Heart right ventricle (tissue), 16 donors: ENCODE results near the gene SIL1. TPM values are rescaled to one million over a fixed set of nuclear protein-coding genes. Genes with fewer than 3 reads are reported as not detected.

Experiments
- ATAC-seq, 8 donors: fragments of 200-7000 bp; cut with Tn5 transposase; one replicate each; pipeline ENCODE4 v1.9.1; 2020; ENCODE audit warnings: mild to moderate bottlenecking in 8 of 8, moderate library complexity in 8 of 8, moderate number of reproducible peaks in 1 of 8
- DNase-seq, 2 donors: peaks; one replicate each; pipeline ENCODE4 v3.0.0-alpha.2; 2020
- H3K27ac ChIP-seq, 10 donors: fragments of 200-600 bp; sonication (generic) in 2 of 10; one replicate each; pipeline versions ENCODE4 v1.5.0 to v1.8.0; 2020 to 2022; ENCODE audit warnings: mild to moderate bottlenecking in 3 of 10
- H3K27me3 ChIP-seq, 7 donors: fragments of 200-600 bp; one replicate each; pipeline ENCODE4 v1.8.0; 2021 to 2022; ENCODE audit warnings: mild to moderate bottlenecking in 2 of 7
- H3K36me3 ChIP-seq, 9 donors: fragments of 200-600 bp; sonication (generic) in 1 of 9; one replicate each; pipeline versions ENCODE4 v1.5.0 to v1.8.0; 2020 to 2022; ENCODE audit warnings: mild to moderate bottlenecking in 2 of 9
- H3K4me1 ChIP-seq, 9 donors: fragments of 200-600 bp; sonication (generic) in 1 of 9; one replicate each; pipeline versions ENCODE4 v1.5.0 to v1.8.0; 2020 to 2022; ENCODE audit warnings: mild to moderate bottlenecking in 4 of 9
- H3K4me3 ChIP-seq, 10 donors: fragments of 200-600 bp; sonication (generic) in 2 of 10; one replicate each; pipeline versions ENCODE4 v1.5.0 to v1.8.0; 2020 to 2022; ENCODE audit warnings: mild to moderate bottlenecking in 7 of 10, moderate library complexity in 2 of 10
- H3K9me3 ChIP-seq, 11 donors: fragments of 200-600 bp in 10 of 11; sonication (generic) in 2 of 11; one replicate each; pipeline versions ENCODE4 v1.5.0 to v1.8.0; 2013 to 2022; ENCODE audit warnings: mild to moderate bottlenecking in 2 of 11, control low read depth in 1 of 11, moderate library complexity in 1 of 11
- CTCF ChIP-seq, 9 donors: fragments of 200-600 bp; sonication (generic) in 2 of 9; IDR thresholded peaks; one replicate each; pipeline versions ENCODE4 v1.5.0 to v1.8.0; 2021 to 2022; ENCODE audit warnings: antibody characterized with exemption in 9 of 9, mild to moderate bottlenecking in 5 of 9, moderate library complexity in 1 of 9
- WGBS, 2 donors: extraction: QIAGEN DNeasy Blood & Tissue Kit; methylation state at CpG; one replicate each; pipeline ENCODE4 v1.1.7; 2013; ENCODE audit warnings: inconsistent platforms in 1 of 2; 5-methylcytosine and 5-hydroxymethylcytosine counted together
- intact Hi-C, 10 donors: fragments of 100-400 bp; cut with DNase I; formaldehyde crosslinking; loops; one replicate each; pipeline versions ENCODE4 v1.11.1 to v1.14.2; 2022
- polyA plus RNA-seq, 2 donors: library from polyadenylated mRNA; stranded (reverse); fragments of 200-250 nt; gene quantifications; one replicate each; pipeline ENCODE4 v1.2.3, GENCODE V29; 2013
- total RNA-seq, 10 donors: library from RNA; stranded (reverse); fragmentation: NEBNext Ultra II Directional in 3 of 10; extraction: Animal tissue kit (Norgen Biotek cat#: 25700) in 3 of 10; gene quantifications; one replicate each; pipeline versions ENCODE4 v1.2.1 to v1.2.4, GENCODE V29; 2021 to 2023
- donor health status: Arrhythmogenic right ventricular cardiomyopathy.
- donor health status: ischemic (EF 13 %, LVEDD 7.1; RV severe dilation, severe dysfunction).
- donor health status: healthy with polysubstance abuse.
- donor health status: DM: no; HTN: yes; CAD: no.
- donor health status: DM: no; HTN: no; CAD: no.
- donor health status: ischemic (EF 25% LVEDD 6.9; RV normal size, moderate dysfunction).
- donor health status: ischemic (EF 25% LVEDD 5.7; RV mildly dilated, moderate dysfunction).
- donor health status: healthy.
- donor health status: DM: yes; HTN: yes; CAD: no.
- donor health status: Ischemic cardiomyopathy.
- donor health status: ischemic (EF 35%, LVEDD 5.7; RV mildly dilated, moderate dysfunction).
- donor health status: nonischemic (EF 11% LVEDD 7.7; RV severe dilation, severe dysfunction).
- donor health status: DM: yes; HTN: yes; CAD: no.
- donor health status: PGD.
- donor health status: ischemic (EF 29% LVEDD 5.4; RV normal size, mild dysfunction).
- donor health status: nonischemic (EF 23%, LVEDD 6.1; RV moderate dilation, normal function).

SIL1 gene
- total and polyA plus RNA-seq, 12 donors, result 26.7 to 94.7 (median 44.3) TPM

DNA sequence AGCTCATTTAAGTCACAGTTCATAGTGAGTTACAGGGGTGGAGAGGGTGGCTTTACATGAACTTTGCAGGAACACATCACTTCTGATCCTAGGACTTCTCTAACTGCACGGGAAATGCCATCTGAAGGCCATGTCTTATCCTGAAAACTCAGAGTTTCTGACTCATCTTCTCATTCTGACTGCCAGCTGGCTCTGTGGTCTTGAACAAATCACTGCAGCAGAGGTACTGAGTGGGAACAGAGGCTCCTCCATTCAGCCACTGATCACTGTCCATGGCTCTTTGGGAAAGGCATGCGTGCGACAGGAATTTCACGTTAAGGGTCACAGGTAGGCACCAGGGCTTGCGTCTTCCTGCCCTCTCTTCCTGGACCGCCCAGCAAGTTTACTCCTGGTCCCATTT is 208.4 kb downstream of the SIL1 start:
- Histone ChIP-seq H3K4me3 (no peak overlapping the region), H3K4me1 (peaks cover 0 to 7% (median 0%) of the 10 kb centered on the region in 9 donors), H3K27ac (no peak overlapping the region), H3K27me3 (no peaks in the 10 kb centered on the region), H3K9me3 (no peaks in the 10 kb centered on the region), H3K36me3 (peaks cover 0 to 2% (median 0%) of the 10 kb centered on the region in 9 donors)
- intact Hi-C loops, result loop anchor here in 1 of 10 donors (10.0 kb wide), 1 partner anchor 55 kb away; no protein-coding TSS in a partner anchor
- TF ChIP-seq CTCF (IDR thresholded peaks at IDR 0.05), result no peak
- DNase-seq, result no peak
- 96 to 97% methylated on average over 6 of the region's 6 CpGs for WGBS, 2 donors
- no peak for ATAC-seq

DNA sequence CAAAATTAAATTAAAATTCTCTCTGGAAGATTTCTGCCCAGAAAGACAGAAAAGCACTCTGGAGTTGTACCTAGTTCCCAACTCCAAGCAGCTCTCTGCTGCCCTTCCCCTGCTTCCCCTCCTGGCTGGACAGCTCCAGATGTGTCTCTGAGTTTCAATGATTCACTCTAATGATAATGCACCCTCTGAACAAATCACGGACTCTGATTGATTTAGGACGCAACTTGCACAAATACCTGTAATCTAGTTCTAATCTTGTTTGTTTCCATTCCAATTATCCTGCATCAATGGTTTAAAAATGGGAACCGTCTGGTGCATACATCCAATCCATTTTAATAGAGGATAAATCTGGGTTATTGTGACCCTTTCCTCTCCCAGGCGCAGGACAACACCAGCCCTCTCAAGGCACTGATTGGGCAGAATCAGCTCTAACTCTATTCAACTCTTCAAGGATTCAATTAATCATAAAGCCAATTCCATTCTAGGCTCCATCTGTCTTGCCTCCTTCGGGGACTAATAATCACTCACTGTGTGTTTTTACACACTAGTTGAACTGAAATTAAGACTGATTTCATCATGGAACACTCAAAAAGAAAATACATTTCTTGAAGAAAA is 211.9 kb downstream of the SIL1 start:
- ATAC-seq (no peak), DNase-seq (no peak)
- Histone ChIP-seq H3K27ac (no peak overlapping the region), H3K4me3 (no peak overlapping the region), H3K36me3 (no peaks in the 10 kb centered on the region), H3K4me1 (peaks cover 0 to 18% (median 4%) of the 10 kb centered on the region in 9 donors), H3K27me3 (no peaks in the 10 kb centered on the region), H3K9me3 (no peaks in the 10 kb centered on the region)
- no peak for TF ChIP-seq CTCF (IDR thresholded peaks at IDR 0.05)
- 96 to 97% methylated on average over 5 of the region's 5 CpGs for WGBS, 2 donors
- intact Hi-C loops, result no loop called here

DNA sequence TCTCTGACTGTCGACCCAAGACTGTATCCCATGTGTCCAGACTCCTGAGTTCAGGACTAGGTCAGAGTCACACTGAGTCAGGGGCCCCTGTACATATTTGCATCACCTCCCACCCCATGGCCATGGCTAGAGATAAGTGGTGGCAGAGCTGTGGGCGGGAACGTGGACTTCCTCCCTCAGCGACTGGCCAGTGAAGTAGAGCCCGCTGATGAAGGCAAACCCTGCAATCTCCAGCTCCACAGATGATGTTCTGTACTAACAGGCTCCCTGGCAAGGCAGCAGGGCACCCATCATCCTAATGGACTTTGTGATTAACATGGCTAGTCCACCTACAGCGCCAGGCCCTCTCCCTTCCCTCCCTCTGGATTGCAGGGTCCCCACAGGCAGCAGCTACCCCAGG is 212.5 kb downstream of the SIL1 start:
- peak in 1 of 8 donors; percentile 29 for ATAC-seq
- intact Hi-C loops, result no loop called here
- H3K4me3 ChIP-seq, result no peak overlapping the region
- 77 to 86% methylated on average over 6 of the region's 6 CpGs for WGBS, 2 donors
- no peak for TF ChIP-seq CTCF (IDR thresholded peaks at IDR 0.05)
- H3K4me1 ChIP-seq, result peaks cover 0 to 19% (median 6%) of the 10 kb centered on the region in 9 donors
- no peaks in the 10 kb centered on the region for H3K9me3 ChIP-seq
- H3K27ac ChIP-seq, result no peak overlapping the region
- H3K36me3 ChIP-seq, result no peaks in the 10 kb centered on the region
- no peaks in the 10 kb centered on the region for H3K27me3 ChIP-seq
- no peak for DNase-seq

GRCh38 chr5:138985256-138985655 is 212.9 kb downstream of the SIL1 start:
- H3K4me1 ChIP-seq, result peaks cover 0 to 19% (median 6%) of the 10 kb centered on the region in 9 donors
- intact Hi-C loops, result no loop called here
- H3K27ac ChIP-seq, result no peak overlapping the region
- no peaks in the 10 kb centered on the region for H3K36me3 ChIP-seq
- H3K27me3 ChIP-seq, result no peaks in the 10 kb centered on the region
- ATAC-seq (peak in 1 of 8 donors; percentile 20), DNase-seq (no peak)
- TF ChIP-seq CTCF (IDR thresholded peaks at IDR 0.05), result no peak
- H3K9me3 ChIP-seq, result no peaks in the 10 kb centered on the region
- H3K4me3 ChIP-seq, result no peak overlapping the region
- WGBS, 2 donors, result 66 to 74% methylated on average over 4 of the region's 4 CpGs
